Psoas muscle (tissue), 8 donors: ENCODE measurements around the gene STX12. TPM values are rescaled to one million over a fixed set of nuclear protein-coding genes. Genes with fewer than 3 reads are reported as not detected.

Source experiments
- ATAC-seq, 4 donors: fragments of 200-7000 bp; cut with Tn5 transposase; one replicate each; pipeline ENCODE4 v1.9.1; 2020; ENCODE audit warnings: moderate library complexity in 3 of 4, mild to moderate bottlenecking in 2 of 4
- DNase-seq, 2 donors: peaks; one replicate each; pipeline ENCODE4 v3.0.0-alpha.2; 2020
- H3K27ac ChIP-seq: fragments of 200-600 bp; one replicate; pipeline ENCODE4 v1.8.0; 2022
- H3K27me3 ChIP-seq, 3 donors: fragments of 200-600 bp in 1 of 3; one replicate each; pipeline versions ENCODE4 v1.6.1 to v1.8.0; 2013 to 2022; ENCODE audit warnings: low read length in 2 of 3, mild to moderate bottlenecking in 2 of 3, moderate library complexity in 1 of 3; ENCODE audit not compliant: insufficient read depth in 3 of 3
- H3K36me3 ChIP-seq, 2 donors: fragments of 200-600 bp in 1 of 2; one replicate each; pipeline versions ENCODE4 v1.6.1 to v1.8.0; 2013 to 2022; ENCODE audit warnings: low read depth in 1 of 2, mild to moderate bottlenecking in 1 of 2, moderate library complexity in 1 of 2; ENCODE audit not compliant: insufficient read depth in 1 of 2
- H3K4me1 ChIP-seq: fragments of 200-600 bp; one replicate; pipeline ENCODE4 v1.8.0; 2022
- H3K4me3 ChIP-seq: fragments of 200-600 bp; one replicate; pipeline ENCODE4 v1.8.0; 2022; ENCODE audit warnings: mild to moderate bottlenecking
- H3K9me3 ChIP-seq: fragments of 200-600 bp; one replicate; pipeline ENCODE4 v1.8.0; 2022
- WGBS, 3 donors: extraction: QIAGEN DNeasy Blood & Tissue Kit; methylation state at CpG; one replicate each; pipeline versions ENCODE4 v1.1.6 to v1.1.7; 2013; 5-methylcytosine and 5-hydroxymethylcytosine counted together
- intact Hi-C, 2 donors: fragments of 100-400 bp; cut with DNase I; formaldehyde crosslinking; loops; one replicate each; pipeline versions ENCODE4 v1.11.0 to v1.14.2; 2022
- polyA plus RNA-seq, 3 donors: library from polyadenylated mRNA; stranded (reverse); fragments of 200-250 nt; gene quantifications; one replicate each; pipeline ENCODE4 v1.2.3, GENCODE V29; 2013
- total RNA-seq, 4 donors: library from RNA; stranded (reverse); fragmentation: NEBNext Ultra II Directional in 2 of 4; extraction: Animal tissue kit (Norgen Biotek cat#: 25700) in 2 of 4; gene quantifications; one replicate each; pipeline versions ENCODE4 v1.2.1 to v1.2.4, GENCODE V29; 2021 to 2023
- TF ChIP-seq, protein P1 (sequence below): fragments of 200-600 bp; IDR thresholded peaks from one replicate; pipeline ENCODE4 v1.8.0; 2022; ENCODE audit warnings: antibody characterized with exemption
- donor health status: healthy with polysubstance abuse.
- donor health status: DM: no; HTN: no; CAD: no; lungs with moderate emphysema.
- donor health status: Bipolar disorder and iron deficiency.
- donor health status: healthy.
- donor health status: DM: yes; HTN: yes; CAD: no.
- donor health status: DM: no; HTN: no; CAD: no.
- donor health status: DM: no; HTN: no; CAD: no.
- donor health status: DM: yes; HTN: yes; CAD: no.

STX12 gene
- total and polyA plus RNA-seq, 7 donors = 14.5 to 33.6 (median 24.7) TPM

DNA sequence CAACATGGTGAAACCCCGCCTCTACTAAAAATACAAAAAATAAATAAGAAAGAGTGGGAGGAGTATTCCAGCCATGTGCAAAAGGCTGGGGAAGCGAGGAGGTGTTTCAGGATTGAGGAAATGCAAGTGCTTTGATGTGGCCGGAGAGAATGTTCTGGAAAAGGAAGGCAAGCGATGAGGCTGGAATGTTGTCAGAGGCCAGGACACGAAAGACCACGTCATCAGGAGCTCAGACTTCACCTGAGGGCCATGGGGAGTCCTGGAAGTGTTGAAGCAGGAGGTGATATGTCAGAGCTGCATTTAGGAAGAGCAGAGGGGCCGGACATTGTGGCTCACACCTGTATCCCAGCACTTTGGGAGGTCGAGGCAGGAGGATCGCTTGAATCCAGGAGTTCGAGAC, 88.4 kb downstream of the STX12 start:
- Histone ChIP-seq H3K36me3 (no peaks in the 10 kb centered on the region), H3K9me3 (no peaks in the 10 kb centered on the region), H3K27me3 (no peaks in the 10 kb centered on the region), H3K4me3 (no peak overlapping the region), H3K4me1 (no peaks in the 10 kb centered on the region), H3K27ac (no peak overlapping the region)
- intact Hi-C loops = no loop called here
- 94 to 96% (median 95%) methylated on average over 10 of the region's 10 CpGs for WGBS, 3 donors
- ATAC-seq (no peak), DNase-seq (no peak)
- TF ChIP-seq, protein P1, sequence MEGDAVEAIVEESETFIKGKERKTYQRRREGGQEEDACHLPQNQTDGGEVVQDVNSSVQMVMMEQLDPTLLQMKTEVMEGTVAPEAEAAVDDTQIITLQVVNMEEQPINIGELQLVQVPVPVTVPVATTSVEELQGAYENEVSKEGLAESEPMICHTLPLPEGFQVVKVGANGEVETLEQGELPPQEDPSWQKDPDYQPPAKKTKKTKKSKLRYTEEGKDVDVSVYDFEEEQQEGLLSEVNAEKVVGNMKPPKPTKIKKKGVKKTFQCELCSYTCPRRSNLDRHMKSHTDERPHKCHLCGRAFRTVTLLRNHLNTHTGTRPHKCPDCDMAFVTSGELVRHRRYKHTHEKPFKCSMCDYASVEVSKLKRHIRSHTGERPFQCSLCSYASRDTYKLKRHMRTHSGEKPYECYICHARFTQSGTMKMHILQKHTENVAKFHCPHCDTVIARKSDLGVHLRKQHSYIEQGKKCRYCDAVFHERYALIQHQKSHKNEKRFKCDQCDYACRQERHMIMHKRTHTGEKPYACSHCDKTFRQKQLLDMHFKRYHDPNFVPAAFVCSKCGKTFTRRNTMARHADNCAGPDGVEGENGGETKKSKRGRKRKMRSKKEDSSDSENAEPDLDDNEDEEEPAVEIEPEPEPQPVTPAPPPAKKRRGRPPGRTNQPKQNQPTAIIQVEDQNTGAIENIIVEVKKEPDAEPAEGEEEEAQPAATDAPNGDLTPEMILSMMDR = no peak

DNA sequence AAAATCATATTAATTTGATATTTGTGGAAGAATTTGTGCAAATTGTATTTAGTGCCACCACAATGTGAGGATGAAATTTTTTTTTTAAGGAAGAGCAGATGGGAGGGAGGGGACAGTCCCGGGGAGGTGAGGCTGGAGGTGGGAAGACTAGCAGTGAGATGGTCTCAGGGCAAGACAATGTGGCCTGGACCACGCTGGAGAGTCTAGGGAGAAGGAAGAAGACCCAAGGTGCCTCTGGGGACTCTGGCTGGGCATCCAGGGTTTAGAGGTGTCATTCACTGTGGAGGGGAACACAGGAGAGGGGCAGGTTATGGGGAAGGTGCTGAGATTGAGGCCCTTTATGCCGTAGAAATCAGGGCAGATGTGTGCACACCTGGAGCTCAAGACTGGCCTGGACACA, 89.0 kb downstream of the STX12 start:
- Histone ChIP-seq H3K4me3 (no peak overlapping the region), H3K36me3 (no peaks in the 10 kb centered on the region), H3K4me1 (no peaks in the 10 kb centered on the region), H3K27ac (no peak overlapping the region), H3K27me3 (no peaks in the 10 kb centered on the region), H3K9me3 (no peaks in the 10 kb centered on the region)
- DNase-seq (no peak), ATAC-seq (no peak)
- intact Hi-C loops = no loop called here
- 87 to 91% (median 88%) methylated on average over 3 of the region's 3 CpGs for WGBS, 3 donors
- TF ChIP-seq, protein P1 = no peak

DNA sequence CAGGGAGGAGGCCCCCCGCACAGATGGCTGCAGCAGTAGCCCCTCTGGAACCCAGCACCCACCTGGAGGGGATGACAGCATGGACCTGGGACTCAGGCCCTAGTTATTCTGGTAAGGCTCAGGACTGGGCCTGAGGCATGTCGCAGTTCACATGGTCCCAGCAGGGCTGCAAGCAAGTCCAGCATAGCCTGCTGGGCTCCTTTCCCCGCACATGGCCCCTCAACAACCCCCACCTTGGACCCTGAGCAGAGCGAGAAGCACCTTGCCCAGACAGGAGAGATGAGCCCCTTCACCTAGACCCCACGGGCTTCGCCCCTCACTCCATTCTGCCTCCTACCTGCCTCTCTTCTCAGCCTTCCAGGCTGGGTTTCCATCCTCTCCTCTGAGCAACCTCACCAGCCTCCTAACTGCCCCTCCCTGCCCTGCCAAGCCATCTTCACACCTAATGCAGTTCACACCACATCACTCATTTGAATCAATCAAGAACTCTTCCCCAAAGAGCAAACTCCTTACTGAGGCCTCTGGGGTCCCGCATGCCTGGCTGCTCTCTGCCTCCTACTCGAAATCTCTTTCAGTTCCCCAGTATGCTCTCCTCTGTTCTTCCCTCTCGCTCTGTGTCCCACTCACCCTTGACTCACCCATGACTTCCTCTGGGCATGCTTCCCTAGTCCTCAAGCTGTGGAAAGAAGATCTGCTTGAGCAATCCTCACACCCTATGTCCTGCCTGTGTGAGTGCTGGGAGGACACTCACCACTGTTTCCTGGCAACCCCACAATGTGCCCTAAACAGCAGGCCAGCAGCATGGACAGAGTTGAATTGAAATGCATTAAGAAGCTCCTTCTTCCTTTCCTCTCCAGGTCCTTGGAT, 89.9 kb downstream of the STX12 start:
- ATAC-seq (peak; percentile 92 to 98 (median 96)), DNase-seq (peak; percentile 66 to 80)
- intact Hi-C loops = no loop called here
- Histone ChIP-seq H3K4me3 (no peak overlapping the region), H3K9me3 (no peaks in the 10 kb centered on the region), H3K36me3 (no peaks in the 10 kb centered on the region), H3K4me1 (no peaks in the 10 kb centered on the region), H3K27ac (peak overlapping the region; percentile 46), H3K27me3 (no peaks in the 10 kb centered on the region)
- TF ChIP-seq, protein P1 = no peak
- 80 to 83% (median 83%) methylated on average over 9 of the region's 9 CpGs for whole genome bisulfite sequencing, 3 donors

DNA sequence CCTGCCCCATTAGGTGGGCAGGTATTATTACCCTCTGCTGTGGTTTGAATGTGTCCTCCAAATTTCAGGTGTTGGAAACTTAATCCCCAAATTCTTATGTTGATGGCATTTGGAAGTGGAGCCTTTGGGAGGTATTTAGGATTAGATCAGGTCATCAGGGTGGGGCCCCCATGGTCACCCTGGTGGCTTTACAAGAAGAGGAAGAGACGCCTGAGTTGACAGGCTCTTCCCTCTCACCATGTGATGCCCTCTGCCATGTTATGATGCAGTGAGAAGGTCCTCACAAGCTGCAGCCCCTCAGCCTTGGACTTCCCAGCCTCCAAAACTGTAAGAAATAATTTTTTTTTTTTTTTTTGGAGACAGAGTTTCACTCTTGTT, 90.5 kb downstream of the STX12 start:
- DNase-seq (no peak), ATAC-seq (peak in 3 of 4 donors; percentile 23 to 36 (median 28))
- intact Hi-C loops = no loop called here
- WGBS, 3 donors = 82 to 100% (median 90%) methylated on average over 1 of the region's 1 CpG
- TF ChIP-seq, protein P1 = no peak
- Histone ChIP-seq H3K36me3 (no peaks in the 10 kb centered on the region), H3K9me3 (no peaks in the 10 kb centered on the region), H3K4me3 (no peak overlapping the region), H3K27me3 (no peaks in the 10 kb centered on the region), H3K27ac (peak overlapping the region; percentile 46), H3K4me1 (no peaks in the 10 kb centered on the region)
